Endothelial cell of umbilical vein (primary cell): ENCODE results near the gene MYEOV. TPM values are rescaled to one million over a fixed set of nuclear protein-coding genes. Genes with fewer than 3 reads are reported as not detected.

Source experiments
- BruUV-seq: library from RNA; stranded (reverse); fragments of 400-500 nt; replicated peaks from 2 replicates; lab custom pipeline; 2021; lab: Mats Ljungman, UMichigan
- CTCF ChIA-PET: fragments of 300-600, 350-600 bp; sonication (Branson Sonifier 250); formaldehyde crosslinking; loops from one replicate; lab custom pipeline; 2021; ENCODE audit warnings: antibody characterized with exemption, inconsistent platforms; lab: Charles Lee
- POLR2A ChIA-PET: fragments of 300-600, 350-600 bp; sonication (Branson Sonifier 250); formaldehyde crosslinking; loops from one replicate; lab custom pipeline; 2021; ENCODE audit warnings: antibody characterized with exemption, inconsistent platforms; lab: Charles Lee
- DNase-seq: peaks from one replicate; pipeline ENCODE4 v3.0.0-alpha.2; 2011; ENCODE audit warnings: low read depth, low spot score
- FAIRE-seq: peaks from 2 replicates; lab custom pipeline; 2011; peaks lifted over from hg19 to GRCh38; lab: Jason Lieb, UNC
- H2AFZ ChIP-seq: 2 replicates; pipeline ENCODE4 v1.6.0; 2012; ENCODE audit warnings: low read depth, low read length, control low read depth, inconsistent platforms
- H3K27ac ChIP-seq: 2 replicates; pipeline ENCODE4 v1.5.1; 2011; ENCODE audit warnings: low read depth, mild to moderate bottlenecking, control low read depth, low read length, moderate library complexity; ENCODE audit not compliant: insufficient read depth
- H3K27me3 ChIP-seq, 2 experiments: 2 replicates each; pipeline versions ENCODE4 v1.6.0 to v1.6.1; 2011; ENCODE audit warnings: low read length in 2 of 2, mixed read lengths in 1 of 2; ENCODE audit not compliant: control insufficient read depth in 2 of 2, insufficient read depth in 2 of 2
- H3K36me3 ChIP-seq, 2 experiments: 2 replicates in 1 of 2; 3 replicates in 1 of 2; pipeline ENCODE4 v1.5.1; 2011; ENCODE audit warnings: low read length in 2 of 2, mild to moderate bottlenecking in 1 of 2, moderate library complexity in 1 of 2; ENCODE audit not compliant: control insufficient read depth in 2 of 2, insufficient read depth in 2 of 2; ENCODE audit errors: extremely low read depth in 1 of 2
- H3K4me1 ChIP-seq: 3 replicates; pipeline ENCODE4 v1.5.1; 2011; ENCODE audit warnings: mild to moderate bottlenecking, low read length; ENCODE audit not compliant: control insufficient read depth, insufficient read depth; ENCODE audit errors: extremely low read depth
- H3K4me2 ChIP-seq: 2 replicates; pipeline ENCODE4 v1.6.1; 2011; ENCODE audit warnings: low read length, control low read depth, mixed read lengths; ENCODE audit not compliant: insufficient read depth
- H3K4me3 ChIP-seq, 3 experiments: fragments of 200-600 bp in 1 of 3; sonication (generic), shearing (Covaris generic) in 1 of 3; replicated peaks in 1 of 3; 2 replicates each; pipeline ENCODE4 v1.5.1; 2011 to 2016; ENCODE audit warnings: control low read depth in 3 of 3, low read length in 3 of 3, mild to moderate bottlenecking in 2 of 3, inconsistent platforms in 1 of 3, low read depth in 1 of 3, moderate library complexity in 1 of 3; ENCODE audit not compliant: insufficient read depth in 1 of 3
- H3K79me2 ChIP-seq: 2 replicates; pipeline ENCODE4 v1.6.0; 2012; ENCODE audit warnings: low read length, inconsistent platforms; ENCODE audit not compliant: control insufficient read depth, insufficient read depth
- H3K9ac ChIP-seq: replicated peaks from 2 replicates; pipeline ENCODE3; 2011; ENCODE audit warnings: low read length, control low read depth; ENCODE audit not compliant: insufficient read depth; ENCODE audit errors: extremely low read depth
- H3K9me1 ChIP-seq: replicated peaks from 3 replicates; pipeline ENCODE4 v1.6.0; 2011; ENCODE audit warnings: mild to moderate bottlenecking, low read length; ENCODE audit not compliant: control insufficient read depth, insufficient read depth; ENCODE audit errors: extremely low read depth
- H3K9me3 ChIP-seq: replicated peaks from 2 replicates; pipeline ENCODE4 v1.5.1; 2012; ENCODE audit warnings: low read length, inconsistent platforms; ENCODE audit not compliant: control insufficient read depth, insufficient read depth
- H4K20me1 ChIP-seq: replicated peaks from 2 replicates; pipeline ENCODE3; 2011; ENCODE audit warnings: mild to moderate bottlenecking, low read length; ENCODE audit not compliant: control insufficient read depth, insufficient read depth; ENCODE audit errors: extremely low read depth
- EZH2 ChIP-seq: IDR thresholded peaks from 2 replicates; pipeline ENCODE4 v1.6.1; 2012; ENCODE audit warnings: borderline replicate concordance, low read depth, mild to moderate bottlenecking, moderate library complexity, low read length, inconsistent platforms; ENCODE audit not compliant: severe bottlenecking
- FOS ChIP-seq: IDR thresholded peaks from 2 replicates; pipeline ENCODE4 v1.6.1; 2011; ENCODE audit warnings: mild to moderate bottlenecking, low read length, moderate library complexity, borderline replicate concordance; ENCODE audit not compliant: insufficient read depth
- GATA2 ChIP-seq: IDR thresholded peaks from 2 replicates; pipeline ENCODE4 v1.7.0; 2011; ENCODE audit warnings: low read depth, mild to moderate bottlenecking, moderate library complexity, mixed read lengths, low read length; ENCODE audit not compliant: insufficient read length, insufficient read depth
- JUN ChIP-seq: IDR thresholded peaks from 2 replicates; pipeline ENCODE4 v1.6.1; 2011; ENCODE audit warnings: borderline replicate concordance, low read depth; ENCODE audit not compliant: insufficient read length, insufficient read depth
- MYC ChIP-seq: IDR thresholded peaks from one replicate; pipeline ENCODE4 v1.6.1; 2011; ENCODE audit warnings: mild to moderate bottlenecking, low read depth, low read length
- POLR2A ChIP-seq: IDR thresholded peaks from 2 replicates; pipeline ENCODE4 v1.6.1; 2012; ENCODE audit warnings: low read depth, mild to moderate bottlenecking, control low read depth, low read length
- POLR2AphosphoS5 ChIP-seq: IDR thresholded peaks from 2 replicates; pipeline ENCODE4 v1.6.1; 2012; ENCODE audit warnings: low read depth, mild to moderate bottlenecking, control low read depth, low read length, moderate library complexity; ENCODE audit not compliant: insufficient read depth
- dilution Hi-C: fragments of 300-500 bp; cut with MboI; formaldehyde crosslinking; loops from one replicate; pipeline ENCODE4 v1.15.0; 2019; ENCODE audit warnings: low sequenced_read_pairs; ENCODE audit not compliant: extremely low pct_ligation_motif_present
- intact Hi-C: fragments of 100-400 bp; cut with micrococcal nuclease; formaldehyde crosslinking; loops from one replicate; pipeline ENCODE4 v1.10.0; 2022
- polyA plus RNA-seq, 4 experiments: library from polyadenylated mRNA; depleted of rRNA in 3 of 4; stranded (reverse) in 3 of 4; unstranded in 1 of 4; fragments of >200 nt; gene quantifications; 2 replicates each; pipeline versions ENCODE4 v1.2.1 to v1.2.3, GENCODE V29; 2011 to 2012; ENCODE audit warnings: missing spikeins in 1 of 4
- total RNA-seq: library from RNA; stranded (reverse); gene quantifications from 2 replicates; pipeline ENCODE4 v1.2.3, GENCODE V29; 2021
- TF ChIP-seq, protein P1 (sequence below): IDR thresholded peaks from 2 replicates; pipeline ENCODE4 v1.6.1; 2011; ENCODE audit not compliant: insufficient read depth, insufficient read length
- TF ChIP-seq, protein P2 (sequence below), 2 donors: IDR thresholded peaks; 1 replicate in 1 of 2; 2 replicates in 1 of 2; pipeline ENCODE4 v1.5.1; 2011; ENCODE audit warnings: low read length in 2 of 2, mild to moderate bottlenecking in 2 of 2, moderate library complexity in 2 of 2, control low read depth in 1 of 2, inconsistent platforms in 1 of 2, low read depth in 1 of 2; ENCODE audit not compliant: insufficient read depth in 1 of 2; ENCODE audit errors: extremely low read depth in 1 of 2

Gene MYEOV
- total and polyA plus RNA-seq, 2 donors (not counting 3 experiments of a cell fraction or from before 2014, with no cell fraction given), result 3.8 to 14.4 TPM

DNA sequence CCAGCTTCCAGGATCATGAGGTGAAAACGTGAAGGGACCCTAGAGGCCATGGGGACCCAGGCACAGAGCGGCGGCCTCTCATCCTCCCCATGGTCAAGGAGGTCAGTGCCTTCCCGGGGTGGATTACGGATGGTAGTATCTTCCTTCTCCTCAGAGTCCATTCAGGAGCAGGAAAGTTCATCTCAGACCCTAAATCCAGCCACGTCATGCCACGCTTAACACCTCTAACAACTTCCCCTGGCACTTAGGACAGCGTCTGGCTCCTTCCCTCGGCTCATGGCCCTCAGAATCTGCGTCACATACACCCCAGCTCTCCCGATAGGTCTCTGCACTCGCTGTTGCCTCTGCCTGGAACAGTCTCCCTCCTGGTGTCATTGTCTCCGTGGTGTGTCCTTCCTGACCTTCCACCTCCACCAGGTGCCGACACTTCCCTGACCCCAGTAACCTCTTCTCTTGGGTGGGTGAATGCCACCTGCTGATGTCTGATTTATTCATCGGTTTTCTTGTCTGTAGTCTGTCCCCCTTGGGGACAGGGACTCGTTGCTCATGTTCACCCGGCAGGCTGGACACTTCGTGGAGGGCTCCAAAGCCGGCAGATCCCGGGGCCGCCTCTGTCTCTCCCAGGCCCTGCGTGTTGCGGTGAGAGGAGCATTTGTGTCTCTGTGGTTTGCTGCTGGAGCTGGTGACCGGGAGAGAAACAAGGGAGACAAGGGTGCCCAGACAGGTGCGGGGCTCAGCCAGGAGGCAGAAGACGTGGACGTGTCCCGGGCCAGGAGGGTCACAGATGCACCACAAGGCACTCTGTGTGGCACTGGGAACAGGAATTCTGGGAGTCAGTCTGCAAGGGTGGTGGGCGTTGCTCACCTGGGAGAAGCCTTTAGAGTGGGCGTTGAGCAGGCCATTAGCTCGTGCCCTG is 1.4 kb downstream of the MYEOV start:
- H3K4me3 ChIP-seq, result no peak overlapping the region
- peaks cover 50% of the 10 kb centered on the region for H3K4me1 ChIP-seq
- dilution Hi-C loops (no loop called here), intact Hi-C loops (loop anchor here (10.0 kb wide), 1 partner anchor 191 kb away; no protein-coding TSS in a partner anchor)
- CTCF ChIA-PET, result interaction anchor here (1.5 to 3.6 kb wide), 3 partner anchors 26 to 348 kb away, joined by 5 to 56 read pairs (median 30); no protein-coding TSS in a partner anchor
- H4K20me1 ChIP-seq, result no peaks in the 10 kb centered on the region
- H3K36me3 ChIP-seq, result no peaks in the 10 kb centered on the region
- no peaks in the 10 kb centered on the region for H3K9me3 ChIP-seq
- POLR2A ChIA-PET, result interaction anchor here (0.7 kb wide), 1 partner anchor 344 kb away, joined by 3 read pairs; no protein-coding TSS in a partner anchor
- peaks cover 37% of the 10 kb centered on the region for H3K79me2 ChIP-seq
- H3K27ac ChIP-seq, result peak overlapping the region; percentile 27
- no peak for FAIRE-seq
- H2AFZ ChIP-seq, result no peak overlapping the region
- DNase-seq, result no peak
- H3K9ac ChIP-seq, result no peak overlapping the region
- no peak for TF ChIP-seq JUN
- no peak for TF ChIP-seq EZH2
- no peak for TF ChIP-seq POLR2A
- TF ChIP-seq MYC, result no peak
- TF ChIP-seq, protein P1, sequence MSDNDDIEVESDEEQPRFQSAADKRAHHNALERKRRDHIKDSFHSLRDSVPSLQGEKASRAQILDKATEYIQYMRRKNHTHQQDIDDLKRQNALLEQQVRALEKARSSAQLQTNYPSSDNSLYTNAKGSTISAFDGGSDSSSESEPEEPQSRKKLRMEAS, result no peak
- TF ChIP-seq FOS, result no peak
- TF ChIP-seq, protein P2, sequence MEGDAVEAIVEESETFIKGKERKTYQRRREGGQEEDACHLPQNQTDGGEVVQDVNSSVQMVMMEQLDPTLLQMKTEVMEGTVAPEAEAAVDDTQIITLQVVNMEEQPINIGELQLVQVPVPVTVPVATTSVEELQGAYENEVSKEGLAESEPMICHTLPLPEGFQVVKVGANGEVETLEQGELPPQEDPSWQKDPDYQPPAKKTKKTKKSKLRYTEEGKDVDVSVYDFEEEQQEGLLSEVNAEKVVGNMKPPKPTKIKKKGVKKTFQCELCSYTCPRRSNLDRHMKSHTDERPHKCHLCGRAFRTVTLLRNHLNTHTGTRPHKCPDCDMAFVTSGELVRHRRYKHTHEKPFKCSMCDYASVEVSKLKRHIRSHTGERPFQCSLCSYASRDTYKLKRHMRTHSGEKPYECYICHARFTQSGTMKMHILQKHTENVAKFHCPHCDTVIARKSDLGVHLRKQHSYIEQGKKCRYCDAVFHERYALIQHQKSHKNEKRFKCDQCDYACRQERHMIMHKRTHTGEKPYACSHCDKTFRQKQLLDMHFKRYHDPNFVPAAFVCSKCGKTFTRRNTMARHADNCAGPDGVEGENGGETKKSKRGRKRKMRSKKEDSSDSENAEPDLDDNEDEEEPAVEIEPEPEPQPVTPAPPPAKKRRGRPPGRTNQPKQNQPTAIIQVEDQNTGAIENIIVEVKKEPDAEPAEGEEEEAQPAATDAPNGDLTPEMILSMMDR (IDR thresholded peaks at IDR 0.05; ENCODE audit: extremely low read depth in 1 of 2, insufficient read depth in 1 of 2, low read depth in 1 of 2, low read length in 2 of 2), result no peak
- TF ChIP-seq GATA2, result no peak
- no peak for TF ChIP-seq POLR2AphosphoS5
- H3K9me1 ChIP-seq, result no peaks in the 10 kb centered on the region
- H3K27me3 ChIP-seq, result no peaks in the 10 kb centered on the region
- no peak overlapping the region for H3K4me2 ChIP-seq
- no TSS peak for BruUV-seq
